Thoracic aorta (tissue), 2 donors: ENCODE data around the gene GLCE. TPM values are rescaled to one million over a fixed set of nuclear protein-coding genes. Genes with fewer than 3 reads are reported as not detected.
"Not testable (repeated sequence)": the region's sequence is repeated elsewhere in the genome, so short reads cannot be mapped to it uniquely, and the experiment has no call there.

Experiments
- ATAC-seq: fragments of 150-250 bp; one replicate; pipeline ENCODE4 v1.8.0; 2017; ENCODE audit warnings: low read depth; ENCODE audit not compliant: insufficient number of reproducible peaks, low FRiP score
- DNase-seq: peaks from one replicate; pipeline ENCODE4 v3.0.0-alpha.2; 2020; ENCODE audit warnings: low spot score
- H3K27ac ChIP-seq, 2 donors: fragments of 200-600 bp; sonication (generic); 1 replicate in 1 of 2; 2 replicates in 1 of 2; pipeline ENCODE4 v1.5.1; 2016; ENCODE audit warnings: mild to moderate bottlenecking in 2 of 2, moderate library complexity in 2 of 2
- H3K27me3 ChIP-seq: fragments of 200-600 bp; sonication (generic); replicated peaks from 2 replicates; pipeline ENCODE4 v1.6.0; 2016; ENCODE audit warnings: mild to moderate bottlenecking; ENCODE audit not compliant: insufficient read depth
- H3K36me3 ChIP-seq: fragments of 200-600 bp; sonication (generic); one replicate; pipeline ENCODE4 v1.5.1; 2016
- H3K4me1 ChIP-seq, 2 donors: fragments of 200-600 bp; sonication (generic); 1 replicate in 1 of 2; 2 replicates in 1 of 2; pipeline versions ENCODE4 v1.5.1 to v1.6.0; 2016; ENCODE audit warnings: low read depth in 2 of 2, mild to moderate bottlenecking in 1 of 2; ENCODE audit not compliant: control insufficient read depth in 1 of 2
- H3K4me3 ChIP-seq: fragments of 200-600 bp; sonication (generic); 2 replicates; pipeline ENCODE4 v1.5.1; 2016; ENCODE audit warnings: mild to moderate bottlenecking
- H3K9me3 ChIP-seq: fragments of 200-600 bp; sonication (generic); 2 replicates; pipeline ENCODE4 v1.5.1; 2016
- total RNA-seq, 2 donors: library from RNA; depleted of rRNA; stranded (reverse); fragments of >200 nt; gene quantifications; one replicate each; pipeline versions ENCODE4 v1.1.0 to v1.2.3, GENCODE V29; 2016
- TF ChIP-seq, protein P1 (sequence below): fragments of 200-600 bp; sonication (generic); IDR thresholded peaks from one replicate; pipeline ENCODE4 v1.5.1; 2019; ENCODE audit warnings: antibody characterized with exemption

GLCE gene
- total RNA-seq, 2 donors from 2014 or later, result 8.5 to 11.8 TPM

DNA sequence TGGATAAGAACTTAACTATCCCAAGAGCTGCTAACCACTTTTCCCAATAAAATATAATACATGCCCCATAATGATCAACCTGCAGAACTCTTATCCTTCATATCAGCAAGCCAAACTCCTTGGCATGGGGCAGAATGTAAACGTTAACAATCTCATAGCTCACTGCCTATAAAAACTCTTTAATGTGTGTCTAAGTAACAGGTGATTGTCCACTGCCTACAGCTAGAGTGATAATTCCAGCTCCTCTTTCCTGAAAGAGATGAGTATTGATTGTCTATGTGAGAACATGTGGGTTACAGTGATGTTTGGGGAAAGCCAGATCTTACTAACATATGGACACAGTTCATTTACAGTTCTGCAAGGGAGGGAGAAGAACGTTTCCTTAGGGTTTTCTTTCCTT lies 11.3 kb upstream of the GLCE start:
- no peak overlapping the region for H3K4me3 ChIP-seq
- H3K27me3 ChIP-seq, result no peaks in the 10 kb centered on the region
- H3K36me3 ChIP-seq, result no peaks in the 10 kb centered on the region
- no peak overlapping the region for H3K27ac ChIP-seq
- no peak for ATAC-seq
- no peaks in the 10 kb centered on the region for H3K9me3 ChIP-seq
- H3K4me1 ChIP-seq, result no peaks in the 10 kb centered on the region
- DNase-seq, result no peak
- TF ChIP-seq, protein P1, sequence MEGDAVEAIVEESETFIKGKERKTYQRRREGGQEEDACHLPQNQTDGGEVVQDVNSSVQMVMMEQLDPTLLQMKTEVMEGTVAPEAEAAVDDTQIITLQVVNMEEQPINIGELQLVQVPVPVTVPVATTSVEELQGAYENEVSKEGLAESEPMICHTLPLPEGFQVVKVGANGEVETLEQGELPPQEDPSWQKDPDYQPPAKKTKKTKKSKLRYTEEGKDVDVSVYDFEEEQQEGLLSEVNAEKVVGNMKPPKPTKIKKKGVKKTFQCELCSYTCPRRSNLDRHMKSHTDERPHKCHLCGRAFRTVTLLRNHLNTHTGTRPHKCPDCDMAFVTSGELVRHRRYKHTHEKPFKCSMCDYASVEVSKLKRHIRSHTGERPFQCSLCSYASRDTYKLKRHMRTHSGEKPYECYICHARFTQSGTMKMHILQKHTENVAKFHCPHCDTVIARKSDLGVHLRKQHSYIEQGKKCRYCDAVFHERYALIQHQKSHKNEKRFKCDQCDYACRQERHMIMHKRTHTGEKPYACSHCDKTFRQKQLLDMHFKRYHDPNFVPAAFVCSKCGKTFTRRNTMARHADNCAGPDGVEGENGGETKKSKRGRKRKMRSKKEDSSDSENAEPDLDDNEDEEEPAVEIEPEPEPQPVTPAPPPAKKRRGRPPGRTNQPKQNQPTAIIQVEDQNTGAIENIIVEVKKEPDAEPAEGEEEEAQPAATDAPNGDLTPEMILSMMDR, result no peak

DNA sequence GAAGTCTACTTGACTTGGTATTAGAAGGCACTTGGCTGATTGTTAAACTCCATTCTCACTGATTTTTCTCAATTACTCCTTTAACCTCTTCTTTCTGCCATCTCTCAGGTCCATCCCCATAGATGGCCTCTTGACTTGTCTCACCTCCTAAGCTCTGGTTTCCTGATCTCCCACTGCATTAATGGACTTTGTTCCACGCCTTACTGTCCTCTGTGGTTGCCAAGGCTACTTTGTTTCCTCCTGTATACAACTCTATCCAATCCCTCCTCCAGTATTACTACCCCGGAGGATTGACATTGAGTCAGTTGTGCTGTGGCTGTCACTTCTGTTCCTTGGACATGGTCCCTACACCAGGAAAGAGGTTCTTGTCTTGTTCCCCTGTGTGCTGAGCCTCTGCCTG lies 10.6 kb upstream of the GLCE start:
- Histone ChIP-seq H3K4me1 (no peaks in the 10 kb centered on the region), H3K9me3 (no peaks in the 10 kb centered on the region), H3K27ac (no peak overlapping the region), H3K4me3 (no peak overlapping the region), H3K27me3 (no peaks in the 10 kb centered on the region), H3K36me3 (no peaks in the 10 kb centered on the region)
- DNase-seq (no peak), ATAC-seq (no peak)
- TF ChIP-seq, protein P1, result no peak

DNA sequence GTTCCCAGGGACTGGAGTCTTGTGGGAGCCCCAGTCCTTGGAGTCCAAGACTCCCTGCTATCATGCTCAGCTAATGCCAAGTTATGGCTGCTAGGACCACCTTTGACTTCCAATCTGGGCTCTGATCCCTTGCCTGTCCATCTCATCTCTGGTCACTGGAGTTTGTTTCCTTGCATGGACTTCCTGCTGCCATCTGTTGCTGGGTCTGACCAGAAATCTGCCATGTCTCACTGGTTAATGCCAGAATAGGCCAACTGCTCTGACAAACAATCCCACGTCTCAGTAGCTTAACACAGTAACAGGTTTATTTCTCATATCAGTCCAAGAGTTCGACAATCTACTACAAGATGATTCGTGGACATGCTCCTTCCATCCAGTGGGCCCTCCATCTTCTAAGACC lies 10.1 kb upstream of the GLCE start:
- ATAC-seq (no peak), DNase-seq (no peak)
- TF ChIP-seq, protein P1, result no peak
- no peaks in the 10 kb centered on the region for H3K9me3 ChIP-seq
- H3K27ac ChIP-seq, result no peak overlapping the region
- H3K4me1 ChIP-seq, result no peaks in the 10 kb centered on the region
- H3K27me3 ChIP-seq, result no peaks in the 10 kb centered on the region
- H3K36me3 ChIP-seq, result no peaks in the 10 kb centered on the region
- no peak overlapping the region for H3K4me3 ChIP-seq

DNA sequence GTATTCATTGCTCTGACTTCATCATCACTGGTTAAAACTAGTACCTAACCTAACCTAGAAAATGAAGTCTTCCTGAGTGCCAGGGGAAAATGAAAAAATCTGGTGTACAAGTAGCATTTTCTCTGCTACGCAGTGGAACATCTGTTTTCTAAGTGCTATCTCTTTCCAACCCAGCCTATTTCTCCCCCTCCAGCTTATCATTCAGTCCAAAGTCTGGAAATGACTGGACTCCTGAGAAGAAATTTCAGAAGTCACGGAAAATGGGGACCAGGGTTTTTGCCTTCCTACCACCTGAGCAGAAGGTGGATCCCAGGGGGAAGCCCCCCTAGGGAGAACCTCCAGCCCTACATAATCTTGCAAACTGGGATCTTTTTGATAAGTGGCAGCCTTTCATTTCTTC lies 9.6 kb upstream of the GLCE start:
- DNase-seq, result no peak
- ATAC-seq, result no peak
- no peaks in the 10 kb centered on the region for H3K36me3 ChIP-seq
- TF ChIP-seq, protein P1, result no peak
- no peaks in the 10 kb centered on the region for H3K4me1 ChIP-seq
- no peaks in the 10 kb centered on the region for H3K27me3 ChIP-seq
- H3K4me3 ChIP-seq, result no peak overlapping the region
- H3K9me3 ChIP-seq, result no peaks in the 10 kb centered on the region
- no peak overlapping the region for H3K27ac ChIP-seq

DNA sequence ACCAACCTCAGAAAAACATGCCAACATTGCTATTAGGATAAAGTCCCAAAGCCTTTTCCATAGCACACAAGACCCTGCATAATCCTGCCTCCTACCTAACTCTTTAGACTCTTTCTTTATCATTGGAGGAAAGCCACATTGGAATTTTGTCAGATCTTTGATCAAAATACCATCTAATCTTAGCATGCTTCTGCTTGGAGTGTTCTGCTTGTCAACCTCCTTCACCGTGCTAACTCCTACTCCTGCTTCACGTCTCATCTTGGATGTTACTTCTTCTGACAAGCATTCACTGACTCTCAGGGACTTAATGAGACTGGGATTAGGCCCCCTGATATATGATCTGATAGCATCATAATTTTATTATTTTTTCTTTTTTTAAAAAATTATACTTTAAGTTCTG lies 7.4 kb upstream of the GLCE start:
- TF ChIP-seq, protein P1, result no peak
- Histone ChIP-seq H3K27ac (no peak overlapping the region), H3K4me3 (no peak overlapping the region), H3K4me1 (no peaks in the 10 kb centered on the region), H3K9me3 (no peaks in the 10 kb centered on the region), H3K27me3 (no peaks in the 10 kb centered on the region), H3K36me3 (no peaks in the 10 kb centered on the region)
- ATAC-seq (no peak), DNase-seq (no peak)

DNA sequence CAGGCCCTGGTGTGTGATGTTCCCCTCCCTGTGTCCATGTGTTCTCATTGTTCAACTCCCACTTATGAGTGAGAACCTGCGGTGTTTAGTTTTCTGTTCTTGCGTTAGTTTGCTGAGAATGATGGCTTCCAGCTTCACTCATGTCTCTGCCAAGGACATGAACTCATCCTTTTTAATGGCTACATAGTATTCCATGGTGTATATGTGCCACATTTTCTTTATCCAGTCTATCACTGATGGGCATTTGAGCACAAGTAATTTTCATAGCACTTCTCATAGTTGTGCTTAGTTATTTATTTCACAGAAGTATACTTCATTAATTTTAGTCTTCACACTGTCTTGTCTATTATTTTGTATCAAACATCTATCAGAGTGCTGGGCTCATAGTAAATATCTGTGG lies 6.8 kb upstream of the GLCE start:
- H3K4me3 ChIP-seq, H3K4me1 ChIP-seq, H3K27ac ChIP-seq, H3K9me3 ChIP-seq, H3K27me3 ChIP-seq, H3K36me3 ChIP-seq, ATAC-seq, DNase-seq: not testable (repeated sequence)
